ENCODE results near the gene LTBP4.

DNA sequence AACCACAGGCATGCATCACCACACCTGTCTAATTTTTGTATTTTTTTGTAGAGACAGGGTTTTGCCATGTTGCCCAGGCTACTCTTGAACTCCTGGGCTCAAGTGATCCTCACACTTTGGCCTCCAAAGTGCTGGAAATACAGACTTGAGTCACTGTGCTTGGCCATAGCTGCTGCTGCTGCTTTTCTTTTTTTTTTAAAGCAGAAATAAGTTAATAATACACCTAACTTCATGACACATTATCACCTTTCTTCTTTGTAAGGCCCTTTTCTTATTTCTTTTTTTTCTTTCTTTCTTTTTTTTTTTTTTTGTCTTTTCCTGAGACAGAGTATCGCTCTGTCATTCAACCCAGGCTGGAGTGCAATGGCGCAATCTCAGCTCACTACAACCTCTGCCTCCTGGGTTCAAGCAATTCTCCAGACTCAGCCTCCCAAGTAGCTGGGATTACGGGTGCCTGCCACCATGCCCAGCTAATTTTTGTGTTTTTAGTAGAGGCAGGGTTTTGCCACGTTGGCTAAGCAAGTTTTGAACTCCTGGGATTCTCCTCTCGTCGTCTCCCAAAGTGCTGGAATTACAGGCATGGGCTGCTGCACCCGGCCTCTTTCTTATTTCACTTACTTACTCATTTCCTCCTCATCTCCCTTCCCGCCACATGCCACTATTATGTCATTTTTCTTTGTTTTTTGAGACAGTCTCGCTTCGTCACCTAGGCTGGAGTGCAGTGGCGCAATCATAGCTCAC lies 15.8 kb upstream of the LTBP4 start:
- TF ChIP-seq CREM (IDR thresholded peaks at IDR 0.05): no peak
- no peak for TF ChIP-seq CREM (CRISPR knock-in tag; IDR thresholded peaks at IDR 0.05)
- TF ChIP-seq GABPB1 (CRISPR knock-in tag; IDR thresholded peaks at IDR 0.05): no peak
- no peak for TF ChIP-seq HMGXB4 (CRISPR knock-in tag; IDR thresholded peaks at IDR 0.05; ENCODE audit: borderline replicate concordance in 1 of 2, low read depth in 1 of 2)
- no peak for TF ChIP-seq U2AF1 (optimal IDR thresholded peaks at IDR 0.05; ENCODE audit: low read depth, low read length)
- TF ChIP-seq SMARCE1 (IDR thresholded peaks at IDR 0.05; ENCODE audit: borderline replicate concordance): no peak
- TF ChIP-seq ZIK1 (CRISPR knock-in tag; IDR thresholded peaks at IDR 0.05; ENCODE audit: borderline replicate concordance, low read depth): no peak
- TF ChIP-seq, protein P1, sequence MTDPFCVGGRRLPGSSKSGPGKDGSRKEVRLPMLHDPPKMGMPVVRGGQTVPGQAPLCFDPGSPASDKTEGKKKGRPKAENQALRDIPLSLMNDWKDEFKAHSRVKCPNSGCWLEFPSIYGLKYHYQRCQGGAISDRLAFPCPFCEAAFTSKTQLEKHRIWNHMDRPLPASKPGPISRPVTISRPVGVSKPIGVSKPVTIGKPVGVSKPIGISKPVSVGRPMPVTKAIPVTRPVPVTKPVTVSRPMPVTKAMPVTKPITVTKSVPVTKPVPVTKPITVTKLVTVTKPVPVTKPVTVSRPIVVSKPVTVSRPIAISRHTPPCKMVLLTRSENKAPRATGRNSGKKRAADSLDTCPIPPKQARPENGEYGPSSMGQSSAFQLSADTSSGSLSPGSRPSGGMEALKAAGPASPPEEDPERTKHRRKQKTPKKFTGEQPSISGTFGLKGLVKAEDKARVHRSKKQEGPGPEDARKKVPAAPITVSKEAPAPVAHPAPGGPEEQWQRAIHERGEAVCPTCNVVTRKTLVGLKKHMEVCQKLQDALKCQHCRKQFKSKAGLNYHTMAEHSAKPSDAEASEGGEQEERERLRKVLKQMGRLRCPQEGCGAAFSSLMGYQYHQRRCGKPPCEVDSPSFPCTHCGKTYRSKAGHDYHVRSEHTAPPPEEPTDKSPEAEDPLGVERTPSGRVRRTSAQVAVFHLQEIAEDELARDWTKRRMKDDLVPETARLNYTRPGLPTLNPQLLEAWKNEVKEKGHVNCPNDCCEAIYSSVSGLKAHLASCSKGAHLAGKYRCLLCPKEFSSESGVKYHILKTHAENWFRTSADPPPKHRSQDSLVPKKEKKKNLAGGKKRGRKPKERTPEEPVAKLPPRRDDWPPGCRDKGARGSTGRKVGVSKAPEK (CRISPR knock-in tag; IDR thresholded peaks at IDR 0.05; ENCODE audit: borderline replicate concordance): no peak
- no peak for TF ChIP-seq FOXP1 (IDR thresholded peaks at IDR 0.05)
- no peak for TF ChIP-seq FOXP1 (CRISPR knock-in tag; IDR thresholded peaks at IDR 0.05)
- TF ChIP-seq, protein P2, sequence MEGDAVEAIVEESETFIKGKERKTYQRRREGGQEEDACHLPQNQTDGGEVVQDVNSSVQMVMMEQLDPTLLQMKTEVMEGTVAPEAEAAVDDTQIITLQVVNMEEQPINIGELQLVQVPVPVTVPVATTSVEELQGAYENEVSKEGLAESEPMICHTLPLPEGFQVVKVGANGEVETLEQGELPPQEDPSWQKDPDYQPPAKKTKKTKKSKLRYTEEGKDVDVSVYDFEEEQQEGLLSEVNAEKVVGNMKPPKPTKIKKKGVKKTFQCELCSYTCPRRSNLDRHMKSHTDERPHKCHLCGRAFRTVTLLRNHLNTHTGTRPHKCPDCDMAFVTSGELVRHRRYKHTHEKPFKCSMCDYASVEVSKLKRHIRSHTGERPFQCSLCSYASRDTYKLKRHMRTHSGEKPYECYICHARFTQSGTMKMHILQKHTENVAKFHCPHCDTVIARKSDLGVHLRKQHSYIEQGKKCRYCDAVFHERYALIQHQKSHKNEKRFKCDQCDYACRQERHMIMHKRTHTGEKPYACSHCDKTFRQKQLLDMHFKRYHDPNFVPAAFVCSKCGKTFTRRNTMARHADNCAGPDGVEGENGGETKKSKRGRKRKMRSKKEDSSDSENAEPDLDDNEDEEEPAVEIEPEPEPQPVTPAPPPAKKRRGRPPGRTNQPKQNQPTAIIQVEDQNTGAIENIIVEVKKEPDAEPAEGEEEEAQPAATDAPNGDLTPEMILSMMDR (CRISPR knock-in tag; IDR thresholded peaks at IDR 0.05): no peak
- no peak for TF ChIP-seq THYN1 (CRISPR knock-in tag; IDR thresholded peaks at IDR 0.05; ENCODE audit: borderline replicate concordance, low read depth)
- no peak for TF ChIP-seq FLYWCH1 (CRISPR knock-in tag; IDR thresholded peaks at IDR 0.05)
- TF ChIP-seq ZNF773 (CRISPR knock-in tag; IDR thresholded peaks at IDR 0.05; ENCODE audit: borderline replicate concordance): no peak
- TF ChIP-seq SMARCC2 (IDR thresholded peaks at IDR 0.05): no peak

Measured in HepG2 (cell line).